Measurements from ENCODE around the gene CACFD1. TPM values are rescaled to one million over a fixed set of nuclear protein-coding genes. Genes with fewer than 3 reads are reported as not detected.

Gene CACFD1
- total RNA-seq, 1 donor from 2014 or later: 42.6 TPM

GRCh38 chr9:133427658-133428348 lies 32.0 kb upstream of the CACFD1 start:
- H3K27me3 Mint-ChIP-seq (ENCODE audit: low read depth): peaks cover 40% of the 10 kb centered on the region
- no peak for DNase-seq (ENCODE audit: low read depth, low spot score)
- H3K4me1 Mint-ChIP-seq: no peaks in the 10 kb centered on the region
- peak overlapping the region; percentile 12 for H3K4me3 Mint-ChIP-seq
- peaks cover 6% of the 10 kb centered on the region for H3K36me3 Mint-ChIP-seq (ENCODE audit: low read depth)
- H3K27ac Mint-ChIP-seq (ENCODE audit: unreplicated experiment): no peak overlapping the region
- no peaks in the 10 kb centered on the region for H3K9me3 Mint-ChIP-seq
- TF ChIP-seq, protein P1, sequence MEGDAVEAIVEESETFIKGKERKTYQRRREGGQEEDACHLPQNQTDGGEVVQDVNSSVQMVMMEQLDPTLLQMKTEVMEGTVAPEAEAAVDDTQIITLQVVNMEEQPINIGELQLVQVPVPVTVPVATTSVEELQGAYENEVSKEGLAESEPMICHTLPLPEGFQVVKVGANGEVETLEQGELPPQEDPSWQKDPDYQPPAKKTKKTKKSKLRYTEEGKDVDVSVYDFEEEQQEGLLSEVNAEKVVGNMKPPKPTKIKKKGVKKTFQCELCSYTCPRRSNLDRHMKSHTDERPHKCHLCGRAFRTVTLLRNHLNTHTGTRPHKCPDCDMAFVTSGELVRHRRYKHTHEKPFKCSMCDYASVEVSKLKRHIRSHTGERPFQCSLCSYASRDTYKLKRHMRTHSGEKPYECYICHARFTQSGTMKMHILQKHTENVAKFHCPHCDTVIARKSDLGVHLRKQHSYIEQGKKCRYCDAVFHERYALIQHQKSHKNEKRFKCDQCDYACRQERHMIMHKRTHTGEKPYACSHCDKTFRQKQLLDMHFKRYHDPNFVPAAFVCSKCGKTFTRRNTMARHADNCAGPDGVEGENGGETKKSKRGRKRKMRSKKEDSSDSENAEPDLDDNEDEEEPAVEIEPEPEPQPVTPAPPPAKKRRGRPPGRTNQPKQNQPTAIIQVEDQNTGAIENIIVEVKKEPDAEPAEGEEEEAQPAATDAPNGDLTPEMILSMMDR (conservative IDR thresholded peaks at IDR 0.05): no peak

GRCh38 chr9:133428617-133429101 lies 31.1 kb upstream of the CACFD1 start:
- TF ChIP-seq, protein P1 (conservative IDR thresholded peaks at IDR 0.05): no peak
- no peaks in the 10 kb centered on the region for H3K9me3 Mint-ChIP-seq
- peaks cover 6% of the 10 kb centered on the region for H3K36me3 Mint-ChIP-seq (ENCODE audit: low read depth)
- peaks cover 40% of the 10 kb centered on the region for H3K27me3 Mint-ChIP-seq (ENCODE audit: low read depth)
- no peak overlapping the region for H3K4me3 Mint-ChIP-seq
- DNase-seq (ENCODE audit: low read depth, low spot score): no peak
- no peak overlapping the region for H3K27ac Mint-ChIP-seq (ENCODE audit: unreplicated experiment)
- H3K4me1 Mint-ChIP-seq: no peaks in the 10 kb centered on the region

DNA sequence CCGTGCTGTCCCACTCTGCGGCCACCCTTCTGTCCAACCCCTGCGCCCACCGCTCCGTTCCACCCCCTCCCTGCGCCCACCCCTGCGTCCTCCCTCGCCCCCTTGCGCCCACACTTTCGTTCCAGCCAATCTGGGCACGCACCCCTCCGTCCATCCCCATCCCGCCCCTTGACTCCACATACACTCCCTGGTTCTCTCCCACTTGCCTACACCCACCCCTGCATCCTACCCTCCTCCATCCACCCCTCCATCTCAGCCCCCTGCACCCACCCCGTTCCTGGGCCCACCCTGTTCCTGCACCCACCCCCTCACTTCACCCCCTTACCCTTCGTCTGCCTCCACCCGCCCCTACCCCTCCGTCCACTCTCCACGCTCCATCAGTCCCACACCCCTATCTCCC lies 30.6 kb upstream of the CACFD1 start:
- DNase-seq (ENCODE audit: low read depth, low spot score): no peak
- no peaks in the 10 kb centered on the region for H3K9me3 Mint-ChIP-seq
- no peaks in the 10 kb centered on the region for H3K4me1 Mint-ChIP-seq
- H3K27me3 Mint-ChIP-seq (ENCODE audit: low read depth): peaks cover 40% of the 10 kb centered on the region
- TF ChIP-seq, protein P1 (conservative IDR thresholded peaks at IDR 0.05): no peak
- no peak overlapping the region for H3K27ac Mint-ChIP-seq (ENCODE audit: unreplicated experiment)
- H3K4me3 Mint-ChIP-seq: no peak overlapping the region
- peaks cover 6% of the 10 kb centered on the region for H3K36me3 Mint-ChIP-seq (ENCODE audit: low read depth)

DNA sequence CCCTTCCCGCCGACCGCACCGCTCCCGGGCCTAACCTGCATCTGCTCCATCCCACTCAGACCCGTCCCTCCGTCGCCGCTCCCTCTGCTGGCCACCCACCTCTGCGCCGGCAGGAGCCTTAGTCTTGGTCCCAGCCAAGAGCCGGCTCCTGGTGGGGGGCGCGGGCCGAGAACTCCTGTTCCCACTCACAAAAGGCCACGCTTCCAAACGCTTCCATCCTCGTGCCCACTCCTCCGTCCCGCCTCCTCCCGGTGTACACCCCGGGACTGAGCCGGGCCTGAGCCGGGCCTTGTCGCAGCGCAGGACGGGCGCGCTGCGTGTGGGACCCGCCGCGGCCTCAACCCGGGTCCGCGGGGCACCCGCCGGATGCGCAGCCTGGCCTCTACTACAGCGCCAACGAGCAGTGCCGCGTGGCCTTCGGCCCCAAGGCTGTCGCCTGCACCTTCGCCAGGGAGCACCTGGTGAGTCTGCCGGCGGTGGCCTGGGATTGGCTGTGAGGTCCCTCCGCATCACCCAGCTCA lies 30.1 kb upstream of the CACFD1 start:
- Mint-ChIP-seq H3K27me3 (ENCODE audit: low read depth) (peaks cover 40% of the 10 kb centered on the region), H3K9me3 (no peaks in the 10 kb centered on the region), H3K36me3 (ENCODE audit: low read depth) (peaks cover 6% of the 10 kb centered on the region), H3K27ac (ENCODE audit: unreplicated experiment) (no peak overlapping the region), H3K4me1 (no peaks in the 10 kb centered on the region), H3K4me3 (no peak overlapping the region)
- TF ChIP-seq, protein P1 (conservative IDR thresholded peaks at IDR 0.05): peak; percentile 62
- DNase-seq (ENCODE audit: low read depth, low spot score): peak; percentile 45

DNA sequence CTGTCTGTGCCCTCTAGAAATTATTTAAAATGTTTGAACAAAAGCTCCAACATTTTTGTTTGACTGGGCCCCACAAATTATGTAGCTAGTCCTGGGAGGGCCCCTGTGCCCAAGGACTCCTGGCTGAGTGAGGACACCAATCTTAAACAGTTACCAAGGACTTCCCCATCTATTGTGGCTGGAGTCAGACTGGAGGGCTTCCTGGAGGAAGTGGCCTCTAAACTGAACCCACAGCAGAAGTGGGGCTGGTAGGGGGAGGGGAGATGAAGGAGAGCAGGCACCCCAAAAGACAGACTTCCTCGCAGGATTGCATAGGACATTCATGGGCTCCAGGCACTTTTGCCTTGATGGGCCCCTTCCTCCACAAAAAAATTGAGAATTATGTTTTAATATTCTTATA lies 29.5 kb upstream of the CACFD1 start:
- peak overlapping the region; percentile 22 for H3K4me3 Mint-ChIP-seq
- no peak for DNase-seq (ENCODE audit: low read depth, low spot score)
- H3K36me3 Mint-ChIP-seq (ENCODE audit: low read depth): peaks cover 6% of the 10 kb centered on the region
- no peaks in the 10 kb centered on the region for H3K9me3 Mint-ChIP-seq
- H3K27me3 Mint-ChIP-seq (ENCODE audit: low read depth): peaks cover 40% of the 10 kb centered on the region
- TF ChIP-seq, protein P1 (conservative IDR thresholded peaks at IDR 0.05): no peak
- H3K4me1 Mint-ChIP-seq: no peaks in the 10 kb centered on the region
- no peak overlapping the region for H3K27ac Mint-ChIP-seq (ENCODE audit: unreplicated experiment)
